UCSD-AML1 (cell line): ENCODE measurements around the gene GAA.
"Not testable (repeated sequence)": the region's sequence is repeated elsewhere in the genome, so short reads cannot be mapped to it uniquely, and the experiment has no call there.

Source experiments
- DNase-seq: peaks from one replicate; lab custom pipeline; 2025; ENCODE audit not compliant: unreplicated experiment; lab: John Stamatoyannopoulos, UW

GAA gene

GRCh38 chr17:80082403-80083135 is 18.8 kb upstream of the GAA start:
- DNase-seq, result peak; percentile 36

- no peak for DNase-seq
These were observed 18.2 kb upstream of the GAA start for GRCh38 chr17:80083136-80083661.

- no peak for DNase-seq
These were observed 16.6 kb upstream of the GAA start for GRCh38 chr17:80084773-80085172.

- no peak for DNase-seq
These were observed 15.3 kb upstream of the GAA start for GRCh38 chr17:80086081-80086480.

GRCh38 chr17:80086616-80087015 is 14.8 kb upstream of the GAA start:
- DNase-seq, result no peak

- no peak for DNase-seq
These were observed 13.8 kb upstream of the GAA start for GRCh38 chr17:80087346-80088265.

- DNase-seq, result no peak
These were observed 11.6 kb upstream of the GAA start for GRCh38 chr17:80089762-80090161.

GRCh38 chr17:80090164-80090563 is 11.2 kb upstream of the GAA start:
- DNase-seq, result not testable (repeated sequence)

- no peak for DNase-seq
These were observed 10.0 kb upstream of the GAA start for GRCh38 chr17:80091376-80091775.

- DNase-seq, result no peak
These were observed 8.4 kb upstream of the GAA start for GRCh38 chr17:80092959-80093358.

- no peak for DNase-seq
These were observed 6.1 kb upstream of the GAA start for GRCh38 chr17:80095038-80095843.

GRCh38 chr17:80095844-80096475 is 5.4 kb upstream of the GAA start:
- DNase-seq, result no peak

GRCh38 chr17:80096561-80097021 is 4.8 kb upstream of the GAA start:
- no peak for DNase-seq

- no peak for DNase-seq
These were observed 4.2 kb upstream of the GAA start for GRCh38 chr17:80097127-80097621.

GRCh38 chr17:80097844-80098691 is 3.3 kb upstream of the GAA start:
- DNase-seq, result no peak

- DNase-seq, result no peak
These were observed 1.9 kb upstream of the GAA start for GRCh38 chr17:80099291-80100034.

GRCh38 chr17:80100035-80100323 is 1.4 kb upstream of the GAA start:
- DNase-seq, result no peak

GRCh38 chr17:80101946-80102663 is 724 bp downstream of the GAA start:
- DNase-seq, result peak; percentile 35
